Measurements from ENCODE around the gene ZC3HAV1L. TPM values are rescaled to one million over a fixed set of nuclear protein-coding genes. Genes with fewer than 3 reads are reported as not detected.

ZC3HAV1L gene
- total and polyA plus RNA-seq, 12 donors = 0.30 to 27.2 (median 13.0) TPM

DNA sequence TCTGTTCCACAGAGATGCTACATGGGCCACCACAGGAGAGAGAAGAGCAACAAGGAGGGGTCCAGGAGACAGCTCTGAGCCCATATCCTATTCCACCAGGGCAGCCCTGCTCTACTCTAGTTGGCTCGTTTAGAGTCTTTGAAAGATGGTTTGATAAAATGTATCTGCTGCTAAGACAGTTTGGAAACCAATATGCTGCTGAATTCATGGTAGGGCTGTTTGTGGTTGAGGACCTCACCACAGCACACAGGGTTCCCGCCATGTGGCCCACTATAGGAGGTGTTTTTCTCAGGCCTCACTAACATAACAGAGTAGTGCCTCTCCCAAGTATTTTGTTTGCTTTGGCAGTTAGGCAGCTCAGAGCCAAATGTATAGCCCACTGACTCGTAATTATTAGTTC lies 35.8 kb upstream of the ZC3HAV1L start:
- 82 to 95% (median 88%) methylated on average over 3 of the region's 3 CpGs for WGBS, 4 donors
- intact Hi-C loops (cut with DNase I) = loop anchor here (5.0 to 10.0 kb wide), 2 partner anchors 54 to 187 kb away; no protein-coding TSS in a partner anchor
- H3K9me3 ChIP-seq (replicated peaks in 1 of 3) = no peaks in the 10 kb centered on the region
- no peak overlapping the region for H3K4me3 ChIP-seq
- TF ChIP-seq CTCF (IDR thresholded peaks at IDR 0.05) = no peak
- no peak for TF ChIP-seq POLR2A (IDR thresholded peaks at IDR 0.05)
- DNase-seq = no peak
- H3K27ac ChIP-seq = no peak overlapping the region
- H3K4me1 ChIP-seq (replicated peaks in 1 of 2) = peaks cover 0 to 6% of the 10 kb centered on the region in 2 donors
- H3K27me3 ChIP-seq = no peaks in the 10 kb centered on the region
- peaks cover 0 to 79% of the 10 kb centered on the region in 2 donors for H3K36me3 ChIP-seq (replicated peaks in 1 of 2)

DNA sequence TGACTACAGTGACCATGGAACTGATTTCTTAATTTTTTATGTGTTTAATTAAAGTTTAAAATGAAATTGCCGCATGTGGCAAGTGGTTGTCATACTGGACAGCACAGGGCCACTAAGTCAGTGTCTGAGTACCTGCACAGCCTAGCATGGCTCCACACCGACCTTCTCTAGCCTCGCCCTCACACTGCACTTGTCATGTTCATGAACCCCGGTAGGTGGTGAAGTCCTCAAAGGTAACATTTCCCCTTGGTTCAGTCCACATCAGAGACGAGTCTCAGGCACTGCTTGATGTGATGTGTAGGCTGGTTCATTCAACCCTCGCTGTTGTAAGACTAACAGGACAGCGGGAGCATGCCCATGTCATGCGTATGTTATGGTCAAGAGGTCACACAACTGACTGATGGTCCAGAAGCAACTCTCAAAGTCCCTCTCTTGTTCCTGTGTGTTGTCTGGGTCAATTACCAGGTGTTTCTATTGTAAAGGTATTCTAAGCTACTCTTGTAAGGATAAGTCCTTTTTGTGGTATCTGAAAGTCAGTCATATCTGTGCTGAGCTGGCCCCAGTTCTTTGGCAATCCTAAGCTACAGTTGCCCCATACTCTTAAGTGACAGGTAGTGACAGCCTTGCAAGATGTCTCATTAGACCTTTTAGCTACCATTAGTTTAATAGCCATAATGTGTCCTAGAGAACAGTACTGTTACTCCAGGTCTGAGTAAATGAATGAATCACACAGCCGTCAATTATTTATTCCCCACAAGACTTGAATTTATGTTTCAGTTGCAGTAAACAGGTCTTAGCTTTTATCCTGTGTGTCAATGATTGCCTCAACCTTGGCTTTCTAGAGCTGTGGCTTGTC lies 32.9 kb upstream of the ZC3HAV1L start:
- Histone ChIP-seq H3K36me3 (replicated peaks in 1 of 2) (peaks cover 0 to 87% of the 10 kb centered on the region in 2 donors), H3K4me1 (replicated peaks in 1 of 2) (no peaks in the 10 kb centered on the region), H3K9me3 (replicated peaks in 1 of 3) (no peaks in the 10 kb centered on the region), H3K27ac (no peak overlapping the region), H3K27me3 (no peaks in the 10 kb centered on the region), H3K4me3 (no peak overlapping the region)
- TF ChIP-seq POLR2A (IDR thresholded peaks at IDR 0.05) (no peak), CTCF (IDR thresholded peaks at IDR 0.05) (no peak)
- intact Hi-C loops (cut with DNase I) = no loop called here
- no peak for DNase-seq
- 89 to 95% (median 91%) methylated on average over 9 of the region's 9 CpGs for WGBS, 4 donors

DNA sequence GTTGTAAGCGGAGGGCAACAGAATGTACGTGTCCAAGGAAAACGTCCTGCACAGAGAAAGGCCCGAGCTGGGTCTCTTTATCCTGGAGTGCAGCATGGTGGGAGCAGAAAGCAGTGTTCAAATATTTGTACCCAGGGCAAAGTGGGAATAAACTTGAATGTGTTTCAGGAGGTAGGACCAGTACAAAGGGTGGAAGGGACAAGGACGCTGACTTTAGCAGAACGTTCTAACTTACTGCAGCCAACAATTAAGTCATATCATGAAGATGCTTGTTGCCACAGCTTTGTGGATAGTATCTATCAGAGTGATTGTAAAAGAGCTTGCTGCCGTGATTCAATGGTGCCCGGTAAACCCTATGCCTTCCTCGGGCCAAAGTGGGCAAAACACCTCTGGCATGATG lies 30.5 kb upstream of the ZC3HAV1L start:
- no peaks in the 10 kb centered on the region for H3K27me3 ChIP-seq
- no peak overlapping the region for H3K27ac ChIP-seq
- H3K4me1 ChIP-seq (replicated peaks in 1 of 2) = no peaks in the 10 kb centered on the region
- no peaks in the 10 kb centered on the region for H3K9me3 ChIP-seq (replicated peaks in 1 of 3)
- 85 to 91% (median 87%) methylated on average over 9 of the region's 9 CpGs for WGBS, 4 donors
- no peak overlapping the region for H3K4me3 ChIP-seq
- DNase-seq = no peak
- TF ChIP-seq POLR2A (IDR thresholded peaks at IDR 0.05) = no peak
- TF ChIP-seq CTCF (IDR thresholded peaks at IDR 0.05) = no peak
- H3K36me3 ChIP-seq (replicated peaks in 1 of 2) = peaks cover 0 to 85% of the 10 kb centered on the region in 2 donors
- intact Hi-C loops (cut with DNase I) = no loop called here

DNA sequence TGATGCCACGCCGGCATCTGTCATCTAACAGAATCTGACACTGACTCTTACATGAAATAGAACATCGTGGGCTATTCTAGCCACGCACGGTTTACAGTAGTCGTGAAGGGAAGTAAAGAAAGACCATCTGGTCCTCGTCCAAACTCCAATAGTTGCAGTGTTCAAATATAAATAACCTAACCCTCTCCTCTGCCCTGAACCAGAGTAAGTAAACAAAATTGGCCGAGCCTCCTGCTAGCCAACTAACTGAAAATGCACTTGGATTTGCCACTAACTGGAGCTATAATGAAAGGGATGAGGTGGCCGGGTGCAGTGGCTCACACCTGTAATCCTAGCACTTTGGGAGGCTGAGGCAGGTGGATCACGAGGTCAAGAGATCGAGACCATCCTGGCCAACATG lies 29.5 kb upstream of the ZC3HAV1L start:
- TF ChIP-seq POLR2A (IDR thresholded peaks at IDR 0.05) (no peak), CTCF (IDR thresholded peaks at IDR 0.05) (no peak)
- Histone ChIP-seq H3K4me1 (replicated peaks in 1 of 2) (no peaks in the 10 kb centered on the region), H3K36me3 (replicated peaks in 1 of 2) (peaks cover 0 to 88% of the 10 kb centered on the region in 2 donors), H3K9me3 (replicated peaks in 1 of 3) (no peaks in the 10 kb centered on the region), H3K4me3 (no peak overlapping the region), H3K27me3 (no peaks in the 10 kb centered on the region), H3K27ac (no peak overlapping the region)
- DNase-seq = no peak
- 89 to 94% (median 91%) methylated on average over 11 of the region's 11 CpGs for WGBS, 4 donors
- intact Hi-C loops (cut with DNase I) = no loop called here

All from adrenal gland (tissue), 12 donors.